Activated CD4-positive, alpha-beta T cell treated with anti-CD3 and anti-CD28 coated beads for 24 hours (primary cell): Measurements from ENCODE around the gene RAB11FIP5.
"Not testable (repeated sequence)": the region's sequence is repeated elsewhere in the genome, so short reads cannot be mapped to it uniquely, and the experiment has no call there.

ENCODE experiments used
- DNase-seq, 2 donors: peaks; one replicate each; pipeline ENCODE4 v3.0.0-alpha.2; 2020; ENCODE audit warnings: low read depth in 2 of 2

Gene RAB11FIP5

DNA sequence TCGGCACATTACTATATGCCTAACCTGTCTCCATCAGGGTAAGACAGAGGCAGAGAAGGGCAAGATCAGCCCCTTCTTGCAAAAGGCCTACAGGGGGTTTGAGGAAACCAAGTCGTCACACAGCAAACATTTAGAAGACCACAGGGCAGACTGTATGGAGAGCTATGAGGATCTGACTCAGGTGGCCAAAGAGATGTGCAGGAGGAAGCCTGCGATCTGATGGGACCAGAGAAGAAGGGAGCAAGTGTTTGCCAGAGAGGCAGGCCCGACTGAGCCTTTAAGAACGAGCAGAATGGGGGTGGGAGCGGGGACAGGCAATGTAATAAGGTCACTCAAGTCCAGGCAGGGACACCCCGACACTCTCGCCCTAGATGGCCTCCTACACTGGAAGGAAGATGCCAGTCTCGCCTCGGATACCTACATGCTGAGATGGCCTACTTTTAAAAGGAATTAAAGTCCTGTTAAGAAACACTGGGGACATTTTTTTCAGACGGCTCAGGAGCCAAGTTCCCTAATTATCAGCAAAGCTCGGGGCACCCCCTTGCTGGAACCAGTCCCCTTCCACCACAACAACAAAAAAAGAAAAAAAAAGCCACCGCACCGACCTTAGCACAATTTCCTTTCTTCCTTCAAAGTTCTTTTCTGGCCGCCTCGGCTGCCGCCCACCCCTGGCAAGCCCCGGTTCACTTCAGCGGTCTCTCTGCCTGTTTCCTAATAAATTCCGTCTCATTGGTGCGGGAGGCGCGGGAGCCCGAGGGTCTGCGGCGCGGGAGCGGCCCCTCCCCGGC is 42.7 kb downstream of the RAB11FIP5 start:
- DNase-seq = no peak

DNA sequence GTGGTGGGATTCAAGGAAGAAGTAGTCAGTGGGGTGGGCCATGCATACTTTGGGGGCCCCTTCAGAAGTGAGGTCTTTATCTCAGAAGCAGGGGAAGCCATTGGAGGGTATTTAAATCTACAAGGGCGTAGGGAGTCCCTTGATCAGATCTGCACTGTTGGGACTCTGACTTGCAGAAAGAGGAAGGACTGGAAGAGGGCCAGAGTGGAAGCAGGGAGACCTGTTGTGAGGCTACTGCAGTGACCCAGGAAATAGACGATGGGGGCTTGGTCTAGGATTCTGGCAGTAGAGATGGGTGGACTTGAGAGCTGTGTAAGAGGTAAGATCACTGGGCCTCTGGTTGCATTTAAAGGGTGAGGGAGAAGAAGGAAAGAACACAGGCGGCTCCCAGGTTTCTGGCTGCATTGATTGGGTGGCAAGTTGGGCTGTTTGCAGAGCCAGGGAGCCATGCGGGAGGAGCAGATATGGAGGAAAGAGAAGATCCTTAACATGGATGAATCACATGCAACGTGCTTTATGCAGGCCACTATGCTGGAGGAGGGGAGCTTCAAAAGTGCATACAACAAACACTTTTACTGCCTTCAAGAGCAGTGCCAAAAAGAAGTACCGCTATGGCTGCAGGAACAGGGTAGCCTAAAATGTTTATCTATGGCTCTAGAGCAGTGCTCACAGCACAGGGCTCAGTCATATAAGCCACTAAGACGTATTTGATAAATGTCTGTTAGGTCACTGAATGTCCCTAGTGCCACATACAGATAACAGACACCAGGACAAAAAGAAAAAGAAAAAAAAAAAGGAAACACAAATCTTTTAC is 43.5 kb downstream of the RAB11FIP5 start:
- no peak for DNase-seq

DNA sequence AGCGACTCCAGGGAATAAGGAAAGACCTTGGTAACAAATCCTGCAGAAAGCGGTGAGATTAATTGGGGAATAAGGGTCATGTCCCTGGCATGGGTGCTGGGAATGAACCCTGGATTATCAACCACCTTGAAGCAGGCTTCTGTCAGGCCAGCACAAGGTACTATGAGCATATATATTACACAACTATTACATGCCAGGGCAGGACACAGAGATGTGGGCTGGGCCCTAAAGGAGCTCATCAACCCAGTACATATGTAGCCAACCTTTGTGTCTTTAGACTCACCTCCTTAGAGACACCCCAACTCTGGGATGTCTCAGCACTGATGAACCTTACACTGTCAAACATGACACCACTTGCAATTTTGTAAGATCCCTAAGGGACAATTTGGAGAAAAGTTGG is 44.6 kb downstream of the RAB11FIP5 start:
- DNase-seq = no peak

DNA sequence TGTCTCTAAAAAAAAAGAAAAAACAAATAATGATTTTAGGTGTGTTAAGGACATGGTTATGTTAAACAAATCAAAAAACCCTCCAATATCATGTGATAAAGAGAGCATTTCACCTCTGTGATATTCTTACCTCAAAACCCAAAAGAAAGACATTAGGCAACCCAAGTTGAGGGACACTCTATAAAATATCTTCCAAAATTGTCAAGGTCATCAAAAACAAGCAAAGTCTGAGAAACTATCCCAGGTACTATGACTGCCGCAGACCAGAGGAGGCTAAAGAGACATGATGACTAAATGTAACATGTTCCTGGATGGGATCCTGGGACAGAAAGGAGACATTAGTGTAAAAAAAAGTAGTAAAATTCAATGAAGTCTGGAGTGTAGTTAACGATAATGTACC is 45.7 kb downstream of the RAB11FIP5 start:
- no peak for DNase-seq

DNA sequence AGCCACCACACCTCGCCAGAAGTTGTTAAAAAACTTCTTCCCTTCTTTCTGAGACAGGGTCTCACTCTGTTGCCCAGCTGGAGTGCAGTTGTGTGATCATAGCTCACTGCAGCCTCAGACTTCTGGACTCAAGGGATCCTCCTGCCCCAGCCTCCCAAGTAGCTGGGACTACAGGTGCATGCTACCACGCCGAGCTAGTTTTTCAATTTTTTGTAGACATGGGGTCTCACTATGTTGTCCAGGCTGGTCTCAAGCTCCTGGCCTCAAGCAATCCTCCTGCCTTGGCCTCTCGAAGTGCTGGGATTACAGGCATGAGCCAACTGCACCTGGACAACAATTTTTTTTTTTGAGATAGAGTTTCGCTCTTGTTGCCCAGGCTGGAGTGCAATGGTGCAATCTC is 47.7 kb downstream of the RAB11FIP5 start:
- DNase-seq = not testable (repeated sequence)

DNA sequence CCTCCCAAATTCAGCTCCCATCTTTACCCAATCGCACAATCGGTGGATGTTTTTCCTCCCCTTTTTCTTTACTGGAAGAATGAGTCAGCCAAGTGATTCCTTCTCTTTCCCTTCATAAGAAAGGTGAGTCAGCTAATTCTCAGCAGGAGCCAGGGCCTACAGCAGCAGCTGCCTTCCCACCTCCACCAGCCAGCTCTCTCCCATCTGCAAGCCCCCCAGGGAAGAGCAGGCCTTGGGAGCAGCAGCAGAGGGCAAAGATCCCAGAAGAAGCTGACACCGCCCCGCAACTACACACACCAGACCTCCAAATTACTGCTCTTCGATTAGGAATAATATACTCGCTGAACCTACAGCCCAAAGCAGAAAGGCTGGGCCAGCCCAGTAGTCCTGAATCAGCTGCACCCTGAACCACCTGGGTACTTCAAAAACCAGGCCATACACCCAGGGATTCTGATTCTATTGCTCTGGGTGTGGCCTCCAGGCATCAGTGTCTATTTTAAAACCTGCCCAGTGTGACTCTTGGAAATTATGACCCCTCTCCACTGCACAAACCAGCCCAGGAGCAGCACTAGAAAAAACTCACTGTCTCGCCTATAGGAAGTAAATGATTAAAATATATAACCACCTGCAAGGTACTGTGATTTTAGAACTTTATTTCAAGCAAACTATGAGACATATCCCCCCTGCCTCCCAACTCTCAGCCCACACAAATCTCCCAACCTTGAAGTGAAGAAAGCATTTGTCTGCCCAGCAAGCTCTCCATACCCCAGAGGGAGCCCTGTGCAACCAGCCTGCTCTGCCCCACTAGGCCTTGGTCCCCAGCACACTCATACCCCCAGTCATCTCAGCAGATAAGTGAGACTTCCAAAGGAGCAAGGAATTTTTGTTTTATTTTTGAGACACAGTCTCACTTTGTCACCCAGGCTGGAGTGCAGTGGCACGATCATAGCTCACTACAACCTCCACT is 48.6 kb downstream of the RAB11FIP5 start:
- DNase-seq = no peak

DNA sequence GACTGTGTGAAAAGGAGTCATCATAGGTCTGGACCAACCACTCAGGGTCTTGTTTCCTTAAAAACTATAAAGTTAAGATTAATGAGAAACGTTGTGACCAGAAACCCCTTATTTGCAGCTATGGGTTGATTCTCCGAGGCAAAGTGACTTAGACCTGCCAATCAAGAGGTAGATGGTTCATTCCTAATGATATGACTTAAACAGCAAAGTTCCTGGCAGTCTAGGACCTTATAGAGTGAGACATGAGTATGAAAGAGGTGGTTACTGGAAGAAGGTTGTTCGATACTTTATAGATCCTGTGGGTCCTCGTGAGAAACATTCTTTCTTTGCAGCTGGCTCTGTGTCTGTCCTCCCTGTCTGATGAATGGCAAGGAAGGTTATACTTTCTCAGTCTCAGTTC is 49.3 kb downstream of the RAB11FIP5 start:
- no peak for DNase-seq

DNA sequence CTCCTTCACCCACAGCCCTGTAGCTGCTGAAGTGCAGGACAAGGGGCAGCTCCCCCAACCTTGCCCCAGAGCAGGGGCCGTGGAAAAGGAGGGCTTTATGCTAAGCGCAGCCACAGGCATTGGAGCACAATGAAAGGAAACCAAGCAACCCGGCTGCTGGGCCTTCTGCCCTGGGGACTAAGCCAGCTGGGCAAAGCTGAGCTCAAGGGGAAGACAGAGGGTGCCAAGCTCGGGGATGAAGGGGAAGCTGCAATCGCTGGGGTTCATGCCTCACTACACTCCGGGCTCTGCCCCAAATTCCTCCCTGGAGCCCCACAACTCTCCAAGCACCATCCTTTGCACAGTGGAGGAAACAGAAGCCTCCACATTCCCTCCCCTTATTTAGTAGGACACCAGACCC is 53.6 kb downstream of the RAB11FIP5 start:
- no peak for DNase-seq

DNA sequence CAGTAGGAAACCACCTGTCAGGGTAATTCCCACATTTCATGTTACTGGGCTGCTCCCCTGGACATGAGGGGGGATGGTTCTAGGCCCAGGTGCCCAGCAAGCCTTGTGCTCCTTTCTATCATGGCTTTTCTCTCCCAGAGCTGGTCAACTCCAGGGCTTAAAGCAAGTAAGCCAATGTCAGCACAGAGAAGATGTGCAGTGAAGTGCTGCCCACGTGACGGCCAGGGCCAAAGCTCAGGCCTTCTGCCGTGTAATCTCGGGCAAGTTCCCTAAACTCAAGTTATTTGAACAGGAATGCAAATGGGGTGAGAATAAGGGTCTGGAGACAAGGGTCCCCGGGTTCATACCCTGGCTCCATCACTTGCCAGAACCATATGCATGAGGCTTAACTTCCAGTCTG is 57.8 kb downstream of the RAB11FIP5 start:
- DNase-seq = no peak

DNA sequence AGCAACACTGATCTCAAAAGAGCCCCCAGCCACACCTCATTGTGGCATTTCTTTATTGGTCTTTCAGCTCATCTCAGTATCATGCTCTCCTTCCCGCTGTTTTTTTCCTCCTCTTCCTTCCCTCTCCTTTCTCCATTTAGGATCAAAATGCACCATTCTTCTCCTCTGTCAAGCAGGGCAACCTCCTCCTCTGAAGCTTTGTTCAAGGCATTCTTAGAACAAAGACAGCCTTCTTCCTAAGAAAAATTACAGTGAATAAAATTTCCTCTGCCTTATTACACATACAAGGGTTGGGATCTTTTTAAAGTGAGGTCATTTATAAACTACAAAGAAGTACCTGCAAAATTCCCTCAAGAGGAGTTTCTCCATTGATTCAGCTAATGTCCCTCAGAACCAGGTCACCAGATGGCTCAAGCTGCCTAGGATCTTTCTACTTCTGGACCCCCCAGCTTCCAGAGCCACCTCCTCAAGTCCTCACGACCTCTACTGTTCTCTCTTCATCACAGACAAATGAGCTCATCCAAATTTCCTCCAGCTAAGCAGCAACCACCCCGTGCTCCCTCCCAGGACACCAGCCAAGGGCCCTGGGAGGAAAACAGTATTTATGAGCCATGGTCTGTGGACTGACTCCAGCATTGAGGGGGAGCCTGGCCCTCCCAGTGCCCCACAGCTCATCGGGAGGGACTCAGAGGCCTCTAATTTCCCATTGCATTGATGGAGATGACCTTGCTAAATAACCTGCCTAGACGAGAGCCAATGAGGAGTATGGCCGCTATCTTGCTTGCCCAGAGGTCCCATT is 59.2 kb downstream of the RAB11FIP5 start:
- DNase-seq = no peak

DNA sequence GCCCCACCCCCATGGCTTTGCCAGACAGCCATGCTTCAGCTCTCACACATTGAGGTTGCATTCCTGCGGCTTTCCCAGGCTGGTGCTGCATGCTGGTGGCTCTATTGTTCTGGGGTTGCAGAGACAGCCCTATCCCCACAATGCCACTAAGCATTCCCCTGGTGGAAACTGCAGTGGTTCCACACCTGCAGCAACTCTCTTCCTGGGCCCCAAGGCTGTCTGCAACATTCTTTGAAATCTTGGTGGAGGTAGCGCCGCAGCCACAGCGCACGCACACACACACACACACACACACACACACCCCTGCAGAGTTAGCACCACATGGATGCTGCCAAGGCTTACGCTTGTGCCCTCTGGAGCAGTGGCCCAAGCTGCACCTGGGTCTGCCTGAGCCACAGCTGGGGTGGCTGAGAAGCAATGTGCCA is 62.6 kb downstream of the RAB11FIP5 start:
- no peak for DNase-seq

DNA sequence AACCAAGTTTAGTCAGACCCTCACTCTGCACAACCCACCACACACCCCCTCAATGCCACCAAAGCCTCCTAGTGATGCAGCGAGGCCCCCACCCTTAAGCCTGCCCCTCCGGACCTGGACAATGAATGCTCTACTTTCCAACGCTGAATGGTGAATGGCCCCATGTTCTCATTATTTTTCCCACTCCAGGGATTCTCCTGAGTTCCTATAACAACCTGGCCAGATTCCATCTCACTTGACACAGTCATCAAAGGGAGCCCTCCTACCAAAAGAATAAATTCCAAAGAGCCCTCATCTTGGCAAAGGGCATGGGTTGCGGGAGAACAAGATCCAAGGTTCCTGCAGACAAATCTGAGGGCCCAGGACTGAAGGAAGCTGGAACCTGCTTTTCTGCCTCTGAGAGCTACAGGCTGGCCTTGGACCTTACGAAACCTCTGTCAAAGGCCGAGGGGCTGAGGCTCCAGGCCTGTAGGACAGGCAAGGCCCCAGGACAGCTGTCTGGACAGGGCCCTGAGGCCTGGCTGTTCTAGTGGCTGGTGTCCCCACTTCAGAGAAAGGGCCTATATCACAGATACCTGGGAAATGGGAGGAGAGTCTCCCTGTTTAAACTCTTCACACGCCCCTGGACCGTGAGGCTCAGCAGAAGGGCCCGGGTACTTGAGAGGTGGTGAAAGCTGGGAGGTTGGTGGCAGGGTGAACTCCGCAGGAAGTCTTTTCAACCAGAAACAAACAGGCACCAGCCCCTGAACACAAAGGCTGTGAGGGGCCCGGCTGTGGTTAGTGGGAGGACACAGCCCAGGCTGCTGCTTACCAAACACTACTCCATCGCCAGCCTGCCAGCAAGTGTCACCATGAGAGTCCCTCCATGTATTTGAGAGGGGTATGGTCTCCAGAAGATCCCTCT is 68.6 kb downstream of the RAB11FIP5 start:
- DNase-seq = no peak

DNA sequence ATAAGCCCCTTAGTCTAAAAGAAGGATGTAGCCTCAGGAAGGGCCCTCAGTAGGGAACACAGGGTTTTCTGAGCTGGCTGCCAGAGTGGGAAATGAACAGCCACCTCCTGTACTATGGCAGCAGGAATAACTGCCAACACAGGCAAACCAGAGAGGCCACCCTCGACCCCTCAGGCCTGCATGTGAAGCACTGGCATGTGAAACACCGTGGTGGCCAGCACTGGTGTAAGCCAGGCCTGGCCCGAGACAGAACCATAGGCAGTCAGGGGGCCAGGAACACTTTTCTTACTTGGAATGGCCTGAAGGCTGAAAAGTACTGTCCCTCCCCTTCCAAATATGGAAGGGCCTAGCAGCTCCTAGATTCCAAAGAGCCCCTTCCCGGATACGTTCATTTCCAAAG is 69.5 kb downstream of the RAB11FIP5 start:
- no peak for DNase-seq

DNA sequence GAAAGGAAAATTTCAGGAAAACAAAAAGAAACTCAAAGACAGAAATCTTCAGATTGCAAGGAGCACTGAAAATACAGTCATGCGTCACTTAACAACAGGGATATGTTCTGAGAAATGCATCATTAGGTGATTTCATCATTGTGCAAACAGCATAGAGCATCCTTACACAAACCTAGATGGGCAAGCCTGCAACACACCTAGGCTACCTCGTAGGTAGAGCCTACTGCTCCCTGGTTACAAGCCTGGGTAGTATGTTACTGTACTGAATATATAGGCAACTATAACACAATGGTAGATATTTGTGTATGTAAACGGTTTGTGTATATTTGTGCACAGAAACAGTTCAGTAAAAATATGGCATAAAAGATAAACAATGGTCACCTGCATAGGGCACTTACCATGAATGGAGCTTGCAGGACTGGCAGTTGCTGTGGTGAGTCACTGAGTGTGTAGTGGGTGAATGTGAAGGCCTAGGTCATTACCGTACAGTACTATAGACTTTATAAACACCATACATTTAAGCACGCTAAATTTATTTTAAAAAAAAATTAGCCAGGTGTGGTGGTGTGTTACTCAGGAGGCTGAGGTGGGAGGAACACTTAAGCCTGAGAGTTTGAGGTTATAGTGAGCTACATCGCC is 74.7 kb downstream of the RAB11FIP5 start:
- DNase-seq = no peak

DNA sequence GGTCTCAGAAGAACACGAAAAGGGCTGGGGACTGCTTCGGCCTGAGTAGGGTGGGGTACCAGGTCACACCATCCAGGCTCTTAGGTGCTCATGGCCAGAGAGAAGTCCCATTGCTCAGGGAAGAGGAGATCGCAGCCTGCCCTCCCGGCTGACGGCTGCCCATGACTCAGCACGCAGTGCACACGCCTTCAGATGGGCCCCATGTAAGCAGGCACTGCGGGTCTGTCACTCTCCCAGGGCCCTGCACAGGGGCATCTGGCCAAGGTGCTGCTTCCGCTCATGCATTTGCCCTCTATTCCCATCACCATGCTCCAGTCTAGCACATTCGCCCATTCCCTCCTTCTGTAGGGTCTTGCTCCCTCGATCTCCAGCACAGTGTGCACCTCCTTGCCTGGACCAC is 76.0 kb downstream of the RAB11FIP5 start:
- DNase-seq = no peak

DNA sequence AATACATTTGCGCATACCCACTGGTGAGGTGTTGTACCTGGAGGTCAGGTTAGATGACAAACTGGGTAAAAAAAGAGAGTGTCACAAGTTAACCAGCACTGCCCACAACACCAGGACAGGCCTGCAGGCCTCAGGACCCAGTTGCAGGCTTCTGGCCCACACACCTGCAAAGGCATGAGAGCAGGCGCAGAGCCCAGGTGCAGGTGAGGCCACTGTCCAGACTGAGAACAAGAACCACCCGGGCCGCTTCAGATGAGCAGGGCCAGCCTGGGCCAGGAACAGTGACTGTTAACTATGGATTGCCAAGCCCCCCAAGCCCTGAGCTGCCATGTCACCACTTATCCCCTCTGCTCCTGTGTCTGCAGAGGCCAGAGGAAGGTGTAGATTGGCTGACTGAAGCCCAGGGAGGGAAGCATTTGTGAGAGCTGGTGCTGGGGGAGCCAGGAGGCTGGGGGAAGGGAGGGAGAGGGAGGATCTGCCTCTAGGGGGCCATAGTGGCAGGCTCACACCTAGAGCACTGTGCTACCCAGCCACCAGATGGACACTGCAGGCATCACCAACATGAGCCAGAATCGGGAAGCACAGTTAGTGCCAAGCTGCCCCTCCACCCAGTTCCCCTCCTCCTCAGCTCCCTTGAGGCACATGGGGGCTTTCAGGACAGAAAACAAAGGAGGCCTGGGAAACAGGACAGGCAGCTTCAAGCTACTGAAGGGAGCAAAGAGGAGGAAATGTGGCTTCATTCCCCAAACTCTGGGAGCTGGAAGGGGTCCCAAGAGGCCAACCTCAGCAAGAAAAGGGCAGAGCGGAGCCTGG is 76.6 kb downstream of the RAB11FIP5 start:
- DNase-seq = no peak

DNA sequence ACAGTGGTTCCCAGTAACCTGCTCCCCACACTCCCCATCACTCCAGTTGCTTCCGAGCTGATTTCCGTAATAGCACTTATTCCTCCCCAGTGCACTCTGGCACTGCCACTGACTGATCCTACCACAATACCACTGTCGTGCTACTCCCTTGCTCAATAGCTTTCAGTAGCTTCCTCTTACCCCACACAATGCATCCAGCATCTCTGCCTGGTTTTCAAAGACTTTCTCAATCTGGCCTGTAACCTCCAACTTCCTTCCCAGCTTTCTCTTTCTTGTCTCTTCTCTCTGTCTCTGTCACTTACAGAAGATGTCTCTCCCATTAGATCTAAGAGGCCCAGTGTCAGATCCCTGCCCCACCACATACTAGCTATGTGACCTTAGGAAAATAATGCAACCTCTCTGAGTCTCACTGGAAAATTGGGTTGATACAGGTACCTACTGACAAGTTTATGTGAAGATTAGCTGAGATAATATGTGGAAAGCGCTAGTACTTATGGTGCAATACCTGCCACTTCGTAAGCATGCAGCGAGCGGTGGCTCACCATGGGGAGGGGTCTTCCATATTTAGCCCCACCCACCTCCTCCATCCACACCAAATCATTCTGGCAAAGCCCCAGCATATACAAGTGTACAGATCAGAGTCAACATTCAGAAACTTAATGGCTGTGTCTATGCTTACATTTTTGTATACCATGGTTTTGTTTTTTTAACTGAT is 77.9 kb downstream of the RAB11FIP5 start:
- DNase-seq = no peak

DNA sequence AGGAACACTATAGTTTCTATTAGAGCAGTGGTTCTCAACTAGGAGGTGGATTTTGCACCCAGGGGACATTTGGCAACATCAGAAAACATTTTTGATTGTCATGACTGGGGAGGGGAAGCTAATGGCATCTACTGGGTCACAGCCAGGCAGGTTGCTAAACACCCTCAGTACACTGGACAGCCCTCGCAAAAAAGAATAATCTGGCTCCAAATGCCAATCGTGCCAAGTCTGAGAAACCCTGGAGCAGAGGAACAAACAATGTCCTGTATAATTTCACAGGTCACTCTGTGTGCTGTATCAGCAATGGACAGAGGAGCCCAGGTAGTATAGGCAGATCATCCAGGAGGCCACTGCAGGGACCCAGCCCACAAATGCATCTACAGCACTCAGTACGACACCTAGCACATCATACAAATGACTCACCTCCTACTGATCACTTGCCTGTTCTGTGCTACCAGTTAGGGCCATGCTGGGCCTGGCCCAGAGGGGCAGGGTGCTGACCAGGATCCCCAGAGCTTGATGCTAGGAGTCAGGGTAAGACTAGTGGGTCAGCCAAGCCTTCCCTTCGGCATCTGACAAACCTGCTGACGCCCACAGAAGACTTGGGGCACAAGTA is 78.9 kb downstream of the RAB11FIP5 start:
- no peak for DNase-seq
